Neural progenitor cell (in vitro differentiated cells): ENCODE data around the gene HLA-F. TPM values are rescaled to one million over a fixed set of nuclear protein-coding genes. Genes with fewer than 3 reads are reported as not detected.
A peak's percentile ranks its signal among the peaks of the same experiment; 100 is the strongest.

Experiments
- DNase-seq: peaks from one replicate; pipeline ENCODE4 v3.0.0-alpha.2; 2016; ENCODE audit warnings: low spot score
- H2AFZ ChIP-seq: fragments of 200-600 bp; sonication (generic); replicated peaks from 2 replicates; pipeline ENCODE4 v1.6.1; 2016; ENCODE audit warnings: antibody characterized with exemption
- H3F3A ChIP-seq: fragments of 200-600 bp; sonication (generic); 2 replicates; pipeline ENCODE4 v1.6.1; 2016; ENCODE audit warnings: antibody characterized with exemption, low read depth
- H3K27ac ChIP-seq: fragments of 200-600 bp; sonication (generic); 2 replicates; pipeline ENCODE4 v1.5.1; 2016; ENCODE audit warnings: mild to moderate bottlenecking
- H3K27me3 ChIP-seq: fragments of 200-600 bp; sonication (generic); 2 replicates; pipeline ENCODE4 v1.6.1; 2016; ENCODE audit warnings: mild to moderate bottlenecking, moderate library complexity
- H3K36me3 ChIP-seq: fragments of 200-600 bp; sonication (generic); 2 replicates; pipeline ENCODE4 v1.5.1; 2016
- H3K4me1 ChIP-seq: fragments of 200-600 bp; sonication (generic); 2 replicates; pipeline ENCODE4 v1.6.1; 2016; ENCODE audit warnings: mixed run types
- H3K4me2 ChIP-seq: fragments of 200-600 bp; sonication (generic); 2 replicates; pipeline ENCODE4 v1.6.1; 2016
- H3K4me3 ChIP-seq: fragments of 200-600 bp; sonication (generic); 2 replicates; pipeline ENCODE4 v1.5.1; 2016
- H3K79me2 ChIP-seq: fragments of 200-600 bp; sonication (generic); 2 replicates; pipeline ENCODE4 v1.6.1; 2016; ENCODE audit warnings: low read depth
- H3K9ac ChIP-seq: fragments of 200-600 bp; sonication (generic); 2 replicates; pipeline ENCODE4 v1.6.1; 2016
- H3K9me3 ChIP-seq: fragments of 200-600 bp; sonication (generic); 2 replicates; pipeline ENCODE4 v1.5.1; 2016; ENCODE audit warnings: low read depth
- H4K20me1 ChIP-seq: fragments of 200-600 bp; sonication (generic); 2 replicates; pipeline ENCODE4 v1.6.1; 2016; ENCODE audit warnings: low read depth
- H3K27ac Mint-ChIP-seq: 3 replicates; pipeline ENCODE4 v1.8.0; 2021; ENCODE audit warnings: mixed read lengths
- H3K27me3 Mint-ChIP-seq: 2 replicates; pipeline ENCODE4 v1.8.0; 2022; ENCODE audit warnings: low read depth, mild to moderate bottlenecking, inconsistent platforms, moderate library complexity, mixed read lengths; ENCODE audit not compliant: insufficient read depth
- H3K36me3 Mint-ChIP-seq: 3 replicates; pipeline ENCODE4 v1.8.0; 2021; ENCODE audit warnings: mixed read lengths
- H3K4me1 Mint-ChIP-seq: 3 replicates; pipeline ENCODE4 v1.8.0; 2021; ENCODE audit warnings: mixed read lengths
- H3K4me3 Mint-ChIP-seq: 3 replicates; pipeline ENCODE4 v1.8.0; 2021; ENCODE audit warnings: mild to moderate bottlenecking, moderate library complexity, mixed read lengths
- H3K9me3 Mint-ChIP-seq: 3 replicates; pipeline ENCODE4 v1.8.0; 2020; ENCODE audit warnings: mixed read lengths
- EZH2 ChIP-seq: fragments of 200-600 bp; sonication (generic); IDR thresholded peaks from 2 replicates; pipeline ENCODE4 v1.6.1; 2017; ENCODE audit warnings: antibody characterized with exemption, mild to moderate bottlenecking, moderate library complexity
- EZH2phosphoT487 ChIP-seq: fragments of 200-600 bp; sonication (generic); IDR thresholded peaks from 2 replicates; pipeline ENCODE4 v1.6.1; 2017; ENCODE audit warnings: antibody characterized with exemption
- total RNA-seq: library from RNA; depleted of rRNA; stranded (reverse); fragments of >200 nt; gene quantifications from 2 replicates; pipeline ENCODE4 v1.2.3, GENCODE V29; 2015; ENCODE audit warnings: low replicate concordance
- TF ChIP-seq, protein P1 (sequence below): fragments of 200-600 bp; sonication (generic); IDR thresholded peaks from 2 replicates; pipeline ENCODE4 v1.5.1; 2017; ENCODE audit warnings: antibody characterized with exemption, mild to moderate bottlenecking

Gene HLA-F
- total RNA-seq, 1 donor from 2014 or later, result not detected

DNA sequence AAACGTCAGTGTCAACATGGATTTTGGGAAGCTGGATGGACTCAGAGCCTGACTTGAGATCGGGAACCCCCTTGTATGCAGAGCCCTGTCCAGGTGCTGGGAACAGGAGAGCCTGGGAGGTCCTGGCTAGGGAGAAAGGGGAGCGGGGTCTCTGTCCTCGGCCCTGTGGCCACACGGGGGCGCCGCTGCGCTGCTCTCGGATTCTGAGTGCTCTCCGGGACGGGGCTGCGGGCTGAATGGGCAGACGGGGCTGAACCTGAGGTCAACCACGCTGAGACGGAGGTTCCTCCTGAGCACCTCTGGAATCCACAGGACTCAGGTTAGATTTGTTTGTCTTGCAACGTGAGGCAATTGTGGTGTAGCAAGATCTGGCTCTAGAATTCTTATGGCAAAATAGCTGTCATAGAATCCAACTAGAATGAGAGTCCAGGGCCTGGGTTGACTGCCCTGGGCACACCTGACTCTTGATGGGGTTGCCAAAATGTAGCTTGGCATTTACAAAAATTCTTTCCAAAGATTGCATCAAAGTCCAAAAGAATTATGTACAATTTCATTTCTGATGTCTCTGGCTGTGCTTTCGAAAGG, 20.6 kb upstream of the HLA-F start:
- Histone ChIP-seq H3K4me3 (no peak overlapping the region), H3K9me3 (no peaks in the 10 kb centered on the region), H3F3A (no peaks in the 10 kb centered on the region), H3K36me3 (no peaks in the 10 kb centered on the region), H4K20me1 (no peaks in the 10 kb centered on the region), H3K79me2 (no peaks in the 10 kb centered on the region), H3K27ac (no peak overlapping the region), H3K9ac (no peak overlapping the region), H2AFZ (no peak overlapping the region), H3K4me1 (no peaks in the 10 kb centered on the region), H3K4me2 (no peak overlapping the region), H3K27me3 (peaks cover 15% of the 10 kb centered on the region)
- H3K9me3 Mint-ChIP-seq, result no peaks in the 10 kb centered on the region
- no peaks in the 10 kb centered on the region for H3K36me3 Mint-ChIP-seq
- DNase-seq, result peak; percentile 84
- no peak overlapping the region for H3K27ac Mint-ChIP-seq
- peaks cover 14% of the 10 kb centered on the region for H3K27me3 Mint-ChIP-seq
- TF ChIP-seq, protein P1, sequence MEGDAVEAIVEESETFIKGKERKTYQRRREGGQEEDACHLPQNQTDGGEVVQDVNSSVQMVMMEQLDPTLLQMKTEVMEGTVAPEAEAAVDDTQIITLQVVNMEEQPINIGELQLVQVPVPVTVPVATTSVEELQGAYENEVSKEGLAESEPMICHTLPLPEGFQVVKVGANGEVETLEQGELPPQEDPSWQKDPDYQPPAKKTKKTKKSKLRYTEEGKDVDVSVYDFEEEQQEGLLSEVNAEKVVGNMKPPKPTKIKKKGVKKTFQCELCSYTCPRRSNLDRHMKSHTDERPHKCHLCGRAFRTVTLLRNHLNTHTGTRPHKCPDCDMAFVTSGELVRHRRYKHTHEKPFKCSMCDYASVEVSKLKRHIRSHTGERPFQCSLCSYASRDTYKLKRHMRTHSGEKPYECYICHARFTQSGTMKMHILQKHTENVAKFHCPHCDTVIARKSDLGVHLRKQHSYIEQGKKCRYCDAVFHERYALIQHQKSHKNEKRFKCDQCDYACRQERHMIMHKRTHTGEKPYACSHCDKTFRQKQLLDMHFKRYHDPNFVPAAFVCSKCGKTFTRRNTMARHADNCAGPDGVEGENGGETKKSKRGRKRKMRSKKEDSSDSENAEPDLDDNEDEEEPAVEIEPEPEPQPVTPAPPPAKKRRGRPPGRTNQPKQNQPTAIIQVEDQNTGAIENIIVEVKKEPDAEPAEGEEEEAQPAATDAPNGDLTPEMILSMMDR, result peak; percentile 72
- no peak for TF ChIP-seq EZH2
- H3K4me1 Mint-ChIP-seq, result no peaks in the 10 kb centered on the region
- no peak overlapping the region for H3K4me3 Mint-ChIP-seq

DNA sequence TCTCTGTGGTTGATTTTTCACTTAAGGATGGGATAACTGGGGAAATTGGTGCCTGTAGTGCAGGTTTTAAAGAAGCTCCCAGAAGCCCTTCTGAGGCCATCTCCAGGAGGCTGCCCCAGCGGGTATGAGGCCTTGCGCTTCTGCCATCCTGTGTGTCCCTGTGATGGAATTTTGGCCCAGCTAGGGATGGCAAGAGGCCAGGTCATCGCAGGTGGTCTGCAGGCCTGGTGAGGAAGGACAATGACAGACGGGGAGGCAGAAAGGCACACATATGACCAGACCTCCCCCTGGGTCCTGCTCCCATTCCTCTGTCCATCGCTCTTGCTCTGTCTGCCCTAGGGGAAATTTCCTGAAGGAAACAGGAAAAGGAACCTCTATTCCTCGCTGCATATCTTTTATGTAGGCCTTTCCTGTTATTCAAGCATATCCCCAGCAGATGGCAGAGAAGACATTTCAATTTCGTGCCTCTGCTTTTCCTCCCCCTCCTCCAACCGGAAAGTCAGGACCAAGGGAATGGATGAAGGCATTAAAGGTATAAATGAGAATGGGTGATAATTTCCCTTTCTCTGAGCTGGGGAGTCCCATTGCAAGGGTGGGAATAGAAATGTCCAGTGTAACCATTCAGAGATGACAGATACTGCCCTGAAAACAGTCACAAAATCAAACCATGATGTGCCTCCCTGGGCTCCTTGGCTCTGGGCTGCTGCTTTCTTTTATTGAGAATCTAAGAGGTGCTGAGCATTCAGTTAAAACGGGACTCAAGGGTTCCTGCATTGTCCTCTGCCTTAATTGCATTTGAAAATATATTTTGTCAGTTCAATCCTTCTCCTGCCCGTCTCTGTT, 17.6 kb upstream of the HLA-F start:
- H3K4me1 ChIP-seq, result no peaks in the 10 kb centered on the region
- no peak overlapping the region for H3K27ac ChIP-seq
- no peaks in the 10 kb centered on the region for H3F3A ChIP-seq
- Mint-ChIP-seq H3K9me3 (no peaks in the 10 kb centered on the region), H3K36me3 (no peaks in the 10 kb centered on the region), H3K4me3 (no peak overlapping the region), H3K27me3 (peaks cover 16% of the 10 kb centered on the region), H3K4me1 (no peaks in the 10 kb centered on the region), H3K27ac (no peak overlapping the region)
- H4K20me1 ChIP-seq, result no peaks in the 10 kb centered on the region
- H3K36me3 ChIP-seq, result no peaks in the 10 kb centered on the region
- no peaks in the 10 kb centered on the region for H3K9me3 ChIP-seq
- no peak overlapping the region for H3K4me3 ChIP-seq
- H3K4me2 ChIP-seq, result no peak overlapping the region
- H3K79me2 ChIP-seq, result no peaks in the 10 kb centered on the region
- peak; percentile 58 for DNase-seq
- H2AFZ ChIP-seq, result peak overlapping the region; percentile 22
- H3K9ac ChIP-seq, result no peak overlapping the region
- peaks cover 15% of the 10 kb centered on the region for H3K27me3 ChIP-seq
- no peak for TF ChIP-seq EZH2phosphoT487
- TF ChIP-seq, protein P1, result peak; percentile 68
- TF ChIP-seq EZH2, result no peak

DNA sequence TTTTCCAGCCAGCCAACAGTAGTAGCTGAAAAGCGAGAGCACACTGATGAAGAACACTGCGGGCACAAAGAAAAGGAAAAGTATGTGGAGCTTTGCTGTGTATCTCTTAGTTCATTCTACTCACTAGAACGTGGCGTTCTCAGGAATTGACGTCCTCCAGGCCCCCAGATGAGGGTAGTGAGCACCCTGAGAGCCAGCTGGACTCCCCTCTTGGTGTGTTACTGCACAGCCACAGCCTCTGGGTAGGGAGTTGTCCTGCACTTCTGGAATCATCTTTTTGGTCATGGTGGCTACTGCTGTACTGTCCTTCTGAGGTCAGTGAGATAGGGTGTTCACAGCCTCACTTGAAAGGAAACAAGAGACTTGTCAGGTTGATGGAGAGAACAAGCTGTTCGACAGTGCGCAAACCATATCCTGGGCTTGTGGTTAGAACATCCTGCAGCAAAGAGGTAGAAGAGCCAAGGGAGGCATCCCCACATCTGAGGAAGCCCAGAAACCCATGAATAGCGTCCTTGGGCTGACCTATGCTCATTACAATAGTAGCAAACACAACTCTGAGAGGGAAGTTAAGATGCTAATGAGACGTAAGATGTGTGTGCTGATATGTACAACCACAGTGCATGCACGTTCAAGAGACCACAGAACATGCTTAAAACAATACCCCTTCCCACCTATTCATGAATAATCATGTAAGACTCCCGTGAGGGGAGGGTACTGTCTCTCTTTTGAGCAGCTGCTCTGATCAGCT, 14.6 kb upstream of the HLA-F start:
- no peak overlapping the region for H3K4me3 Mint-ChIP-seq
- H3K4me3 ChIP-seq, result no peak overlapping the region
- no peaks in the 10 kb centered on the region for H4K20me1 ChIP-seq
- no peaks in the 10 kb centered on the region for H3K36me3 Mint-ChIP-seq
- DNase-seq, result no peak
- H3K79me2 ChIP-seq, result no peaks in the 10 kb centered on the region
- H3K27me3 Mint-ChIP-seq, result peaks cover 13% of the 10 kb centered on the region
- no peak overlapping the region for H2AFZ ChIP-seq
- H3K27me3 ChIP-seq, result peaks cover 5% of the 10 kb centered on the region
- no peaks in the 10 kb centered on the region for H3F3A ChIP-seq
- H3K9ac ChIP-seq, result no peak overlapping the region
- no peaks in the 10 kb centered on the region for H3K4me1 ChIP-seq
- H3K36me3 ChIP-seq, result no peaks in the 10 kb centered on the region
- H3K27ac ChIP-seq, result no peak overlapping the region
- TF ChIP-seq EZH2, result no peak
- TF ChIP-seq EZH2phosphoT487, result no peak
- TF ChIP-seq, protein P1, result no peak
- H3K27ac Mint-ChIP-seq, result peak overlapping the region; percentile 30
- peaks cover 2% of the 10 kb centered on the region for H3K9me3 Mint-ChIP-seq
- H3K4me1 Mint-ChIP-seq, result no peaks in the 10 kb centered on the region
- H3K4me2 ChIP-seq, result no peak overlapping the region
- no peaks in the 10 kb centered on the region for H3K9me3 ChIP-seq
